Measurements from ENCODE around the gene CTBP1.

Gene CTBP1

DNA sequence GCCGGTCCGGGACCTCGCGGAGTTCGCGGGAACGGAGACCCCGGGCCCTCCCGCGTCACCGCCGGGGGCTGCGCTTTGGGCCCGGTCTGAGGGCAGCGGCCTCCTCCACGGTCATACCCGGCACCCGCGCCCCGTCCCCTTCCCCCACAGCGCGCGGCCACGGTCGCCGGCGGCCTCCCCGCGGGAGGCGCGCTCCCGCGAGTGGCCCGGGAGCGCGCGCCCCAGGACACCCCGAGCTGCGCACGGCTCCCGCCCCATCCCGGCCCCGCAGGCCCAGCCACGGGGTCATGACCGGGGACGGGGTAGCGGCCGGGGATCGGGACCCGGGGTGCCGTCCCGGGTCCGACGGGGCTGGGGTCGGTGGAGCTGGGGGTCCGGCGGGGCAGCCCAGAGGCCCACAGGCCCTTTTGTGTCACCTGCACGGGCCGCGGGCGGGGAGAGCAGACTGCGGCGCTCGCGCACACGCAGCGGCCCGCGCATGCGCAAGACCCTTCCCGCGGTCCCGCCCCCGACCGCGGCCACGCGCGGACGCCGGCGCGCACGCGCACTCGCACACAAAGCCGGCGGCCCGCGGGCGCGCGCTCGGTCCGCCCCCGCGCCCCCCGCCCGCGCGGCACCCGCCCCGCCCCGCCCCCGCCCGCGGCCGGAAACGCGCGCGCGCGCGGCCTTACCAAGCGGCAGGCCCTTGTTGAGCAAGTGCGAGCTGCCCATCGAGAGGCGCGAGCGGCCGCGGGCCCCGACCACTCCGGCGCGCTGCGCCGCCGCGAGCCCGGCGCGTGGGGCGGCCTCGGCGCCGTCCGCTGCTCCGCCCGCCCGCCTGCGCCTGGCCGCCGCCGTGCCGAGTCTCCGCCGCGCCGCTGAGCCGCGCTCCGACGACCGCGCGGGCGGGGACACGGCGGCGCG, at the start of gene CTBP1:
Gene CTBP1, minus strand, starts transcription at position 886 of the 903 bp plus-strand sequence. CDS start 7,799 bp downstream, outside the sequence.
- in situ Hi-C loops (cut with HindIII; ENCODE audit: low sequenced_read_pairs), result no loop called here

- in situ Hi-C loops (cut with HindIII; ENCODE audit: low sequenced_read_pairs), result loop anchor here (10.0 kb wide), 1 partner anchor 324 kb away; the partner anchor contains the start of gene DGKQ
Measured at GRCh38 chr4:1298461-1298860, 49.5 kb upstream of the CTBP1 start.

DNA sequence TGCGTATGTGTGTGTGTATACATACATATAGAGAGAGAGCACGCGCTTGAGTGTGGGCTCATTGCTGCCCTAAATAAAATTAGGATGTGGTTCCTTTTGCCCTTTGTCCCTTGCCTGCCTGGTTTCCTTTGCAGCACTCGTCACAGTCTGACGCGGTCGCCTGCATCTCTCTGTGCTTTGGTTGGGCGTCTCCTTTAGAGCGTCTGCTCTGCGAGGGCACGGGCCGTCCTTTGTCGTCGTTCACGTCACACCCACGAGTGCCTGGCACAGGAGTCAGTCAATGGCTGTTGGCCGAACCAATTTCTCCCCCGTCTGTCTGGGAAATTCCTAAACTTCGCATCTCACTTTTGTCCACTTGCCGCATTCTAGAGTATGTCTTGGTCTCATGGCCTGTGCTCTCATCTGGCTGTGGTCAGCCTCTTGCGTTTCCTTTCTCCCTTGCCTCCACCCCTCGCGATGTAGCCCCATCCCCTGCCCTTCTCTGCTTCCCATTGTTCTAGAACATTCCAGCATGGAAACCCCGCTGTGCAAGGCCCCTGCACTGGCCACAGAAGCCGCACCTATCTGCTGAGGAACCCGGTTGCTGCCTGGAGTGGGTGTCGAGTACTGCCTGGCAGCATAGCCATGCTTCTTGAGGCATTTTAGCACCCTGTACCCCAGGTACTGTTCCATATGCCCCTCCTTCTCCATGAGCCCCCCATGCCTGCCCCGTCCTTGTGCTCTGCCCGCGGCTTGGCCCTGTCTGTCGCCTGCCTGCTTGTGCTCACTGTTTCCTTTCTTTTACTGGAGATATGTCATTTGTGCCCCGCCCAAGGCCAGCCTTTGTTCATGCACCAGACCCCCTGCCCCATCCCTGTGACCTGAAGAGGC, 48.8 kb upstream of the CTBP1 start:
- in situ Hi-C loops (cut with HindIII; ENCODE audit: low sequenced_read_pairs), result loop anchor here (10.0 kb wide), 1 partner anchor 323 kb away; the partner anchor contains the start of gene DGKQ

DNA sequence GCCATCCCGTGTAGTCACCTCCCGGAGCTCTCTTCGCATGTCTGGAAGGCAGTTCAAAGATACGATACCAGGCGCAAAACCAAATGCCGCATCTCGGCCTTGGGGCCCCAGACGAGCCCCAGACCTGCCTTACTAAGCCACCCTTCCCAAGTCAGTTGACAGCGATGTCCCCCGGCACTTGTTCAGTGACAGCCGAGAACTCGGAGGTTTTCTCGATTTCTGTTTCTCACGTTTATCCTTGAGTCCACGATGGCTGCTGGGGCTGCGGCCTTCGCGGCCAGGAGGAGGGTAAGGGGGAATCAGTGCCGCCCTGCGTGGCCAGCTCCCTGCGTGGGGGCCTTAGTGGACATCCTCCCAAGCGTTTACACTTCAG, 48.1 kb upstream of the CTBP1 start:
- in situ Hi-C loops (cut with HindIII; ENCODE audit: low sequenced_read_pairs), result loop anchor here (10.0 kb wide), 1 partner anchor 322 kb away; the partner anchor contains the start of gene DGKQ

DNA sequence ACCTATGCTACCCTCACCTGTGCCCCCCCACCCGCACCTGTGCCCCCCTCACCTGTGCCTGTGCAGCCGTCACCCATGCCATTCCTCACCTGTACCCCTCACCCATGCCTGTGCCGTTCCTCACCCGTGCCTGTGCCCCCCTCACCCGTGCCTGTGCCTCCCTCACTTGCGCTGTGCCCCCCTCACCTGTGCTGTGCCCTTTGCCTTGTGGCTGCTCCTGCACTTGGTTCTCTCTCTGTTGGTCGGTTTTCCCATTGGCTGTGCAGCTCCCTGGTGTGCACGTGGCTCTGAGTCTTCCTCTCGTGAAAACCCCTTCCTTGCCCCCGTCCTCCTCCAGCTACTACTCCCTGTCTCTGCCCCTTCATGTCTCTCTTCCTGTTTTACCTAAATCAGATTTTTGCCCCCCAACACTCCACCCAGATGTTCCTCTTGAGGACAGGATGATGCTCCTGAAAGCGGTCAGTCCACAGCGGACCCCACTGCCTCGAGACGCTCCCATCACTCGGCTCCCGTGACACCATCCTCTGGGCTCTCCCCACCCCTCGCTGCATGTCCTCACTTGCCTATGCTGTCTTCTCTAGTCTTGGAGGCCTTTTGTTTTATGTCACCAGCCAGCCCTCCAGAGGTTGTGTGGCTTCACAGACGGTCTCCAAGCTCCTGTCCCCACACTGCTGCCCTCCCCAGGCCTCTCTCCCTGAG, 47.5 kb upstream of the CTBP1 start:
- in situ Hi-C loops (cut with HindIII; ENCODE audit: low sequenced_read_pairs), result loop anchor here (10.0 kb wide), 1 partner anchor 322 kb away; the partner anchor contains the start of gene DGKQ

DNA sequence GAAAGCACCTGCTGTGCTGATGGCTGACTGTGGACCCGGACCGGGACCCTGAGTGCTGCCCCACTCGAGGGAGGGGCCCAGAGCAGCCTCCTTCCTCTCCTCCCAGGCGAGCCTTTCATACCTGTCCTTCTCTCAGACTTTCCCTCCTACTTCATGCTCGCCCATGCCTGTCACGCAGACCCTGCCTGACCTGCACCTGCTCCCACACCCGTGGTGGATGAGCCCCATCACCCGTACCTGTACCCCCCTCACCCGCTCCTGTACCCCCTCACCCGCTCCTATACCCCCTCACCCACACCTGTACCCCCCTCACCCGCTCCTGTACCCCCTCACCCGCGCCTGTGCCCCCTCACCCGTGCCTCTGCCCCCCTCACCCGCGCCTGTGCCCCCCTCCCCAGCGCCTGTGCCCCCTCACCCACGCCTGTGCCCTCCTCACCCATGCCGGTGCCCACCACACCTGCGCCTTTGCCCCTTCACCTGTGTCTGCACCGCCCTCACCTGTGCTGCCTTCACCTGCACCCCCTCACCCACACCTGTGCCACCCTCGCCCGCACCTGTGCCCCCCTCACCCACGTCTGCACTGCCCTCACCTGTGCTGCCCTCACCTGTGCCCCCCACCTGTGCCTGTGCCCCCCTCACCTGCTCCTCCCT, 46.6 kb upstream of the CTBP1 start:
- in situ Hi-C loops (cut with HindIII; ENCODE audit: low sequenced_read_pairs), result loop anchor here (10.0 kb wide), 1 partner anchor 321 kb away; the partner anchor contains the start of gene DGKQ

DNA sequence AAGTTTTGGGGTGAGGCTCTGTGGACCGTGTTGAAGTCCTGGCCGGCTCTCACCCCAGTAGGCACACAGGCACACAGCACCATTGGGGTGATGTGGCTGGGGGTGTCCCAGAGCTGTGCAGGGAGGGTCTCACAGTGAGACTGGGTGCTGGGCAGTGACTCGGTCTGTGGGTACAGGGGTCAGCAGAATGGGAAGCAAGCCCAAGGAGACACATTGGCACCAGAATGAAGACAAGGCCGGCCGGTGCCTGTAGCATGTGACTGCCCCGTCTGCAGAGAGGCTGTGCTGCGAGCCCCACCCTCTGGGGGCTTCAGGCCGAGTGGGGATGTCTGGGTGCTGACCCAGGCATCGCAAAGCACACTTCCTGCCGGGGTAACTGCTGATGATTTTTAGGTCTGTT, 46.0 kb upstream of the CTBP1 start:
- in situ Hi-C loops (cut with HindIII; ENCODE audit: low sequenced_read_pairs), result loop anchor here (10.0 kb wide), 1 partner anchor 320 kb away; the partner anchor contains the start of gene DGKQ

DNA sequence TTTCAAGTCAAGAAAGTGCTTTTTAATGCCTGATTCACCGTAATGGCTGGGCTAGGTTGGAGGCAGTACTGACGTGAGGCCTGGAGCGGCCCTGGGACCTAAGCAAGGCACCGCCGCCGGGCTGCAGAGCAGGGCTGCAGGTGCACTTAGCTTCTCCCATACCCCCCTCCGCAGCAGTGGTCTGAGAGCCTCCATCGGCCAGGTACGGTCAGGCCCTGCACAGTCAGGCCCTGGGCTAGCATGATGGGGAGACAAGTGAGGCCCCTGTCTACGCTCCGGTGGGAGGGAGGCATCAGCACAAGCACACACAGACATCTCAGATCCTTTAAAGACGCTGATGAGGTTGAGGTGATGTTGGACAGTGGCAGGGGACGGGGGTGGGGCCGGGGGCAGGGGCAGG, 45.5 kb upstream of the CTBP1 start:
- in situ Hi-C loops (cut with HindIII; ENCODE audit: low sequenced_read_pairs), result loop anchor here (10.0 kb wide), 1 partner anchor 320 kb away; the partner anchor contains the start of gene DGKQ

- in situ Hi-C loops (cut with HindIII; ENCODE audit: low sequenced_read_pairs), result loop anchor here (10.0 kb wide), 1 partner anchor 319 kb away; the partner anchor contains the start of gene DGKQ
Measured at GRCh38 chr4:1293991-1294390, 45.1 kb upstream of the CTBP1 start.

GRCh38 chr4:1293531-1293941, 44.6 kb upstream of the CTBP1 start:
- in situ Hi-C loops (cut with HindIII; ENCODE audit: low sequenced_read_pairs), result loop anchor here (10.0 kb wide), 1 partner anchor 319 kb away; the partner anchor contains the start of gene DGKQ

- in situ Hi-C loops (cut with HindIII; ENCODE audit: low sequenced_read_pairs), result loop anchor here (10.0 kb wide), 1 partner anchor 318 kb away; the partner anchor contains the start of gene DGKQ
Measured at GRCh38 chr4:1292703-1293011, 43.7 kb upstream of the CTBP1 start.

GRCh38 chr4:1291996-1292702, 43.2 kb upstream of the CTBP1 start:
- in situ Hi-C loops (cut with HindIII; ENCODE audit: low sequenced_read_pairs), result loop anchor here (10.0 kb wide), 1 partner anchor 317 kb away; the partner anchor contains the start of gene DGKQ

DNA sequence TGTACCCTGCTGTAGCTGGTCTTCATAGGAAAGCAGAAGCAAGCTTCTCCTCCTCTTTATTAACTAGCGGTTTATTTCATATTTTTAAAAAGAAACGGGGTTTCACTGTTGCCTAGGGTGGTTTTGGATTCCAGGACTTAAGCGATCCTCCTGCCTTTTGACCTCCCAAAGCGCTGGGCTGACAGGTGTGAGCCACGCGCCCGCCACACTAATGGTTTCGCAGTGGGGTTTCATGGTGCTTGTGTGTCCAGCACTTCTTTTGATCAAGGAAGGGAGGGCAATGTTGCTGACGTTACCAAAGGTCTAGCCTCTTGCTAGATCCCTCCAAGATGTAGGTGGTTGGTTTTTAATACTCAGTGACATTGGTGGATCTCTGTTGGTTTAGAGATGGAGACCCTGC, 42.2 kb upstream of the CTBP1 start:
- in situ Hi-C loops (cut with HindIII; ENCODE audit: low sequenced_read_pairs), result loop anchor here (10.0 kb wide), 1 partner anchor 316 kb away; the partner anchor contains the start of gene DGKQ

DNA sequence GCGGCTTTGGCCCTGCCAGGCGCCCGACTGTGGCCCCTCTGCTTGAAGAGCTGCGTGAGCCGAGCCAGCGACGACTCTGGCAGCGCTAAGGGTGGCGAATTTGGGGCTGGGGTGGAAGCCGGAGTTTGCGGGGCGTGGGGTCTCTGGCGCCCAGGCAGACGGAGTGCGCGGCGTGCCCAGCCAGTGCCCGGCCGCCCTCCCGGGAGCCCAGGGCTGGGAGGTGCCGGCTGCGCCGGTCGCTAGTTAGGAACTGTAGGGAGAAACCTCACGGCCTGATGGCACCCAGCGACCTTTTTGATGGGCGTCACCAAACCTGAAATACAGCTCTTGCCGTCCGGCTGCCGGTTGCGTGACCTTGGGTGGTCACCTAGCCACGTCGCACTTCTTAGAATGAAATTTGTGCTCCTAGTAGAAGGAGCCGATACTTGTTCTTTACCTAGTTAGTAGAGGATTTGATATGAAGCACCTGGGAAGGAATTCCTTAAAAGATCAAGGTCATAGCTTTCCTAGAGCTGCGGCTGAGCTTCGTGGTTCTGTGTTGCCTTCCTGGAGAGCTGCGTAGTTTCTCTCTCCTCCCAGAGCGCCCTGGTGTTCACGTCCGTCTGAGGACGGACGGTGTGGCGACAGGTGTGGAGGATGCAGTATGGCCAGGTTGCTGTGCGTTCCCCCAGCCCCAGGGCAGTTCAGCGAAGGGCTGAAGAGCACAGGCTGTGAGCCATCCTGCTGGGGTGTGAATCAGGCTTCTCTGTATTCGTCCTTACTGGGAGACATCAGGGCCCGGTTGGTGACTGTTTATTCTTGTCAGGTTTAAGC, 41.4 kb upstream of the CTBP1 start:
- in situ Hi-C loops (cut with HindIII; ENCODE audit: low sequenced_read_pairs), result loop anchor here (10.0 kb wide), 1 partner anchor 316 kb away; the partner anchor contains the start of gene DGKQ

GRCh38 chr4:1289207-1290164, 40.6 kb upstream of the CTBP1 start, which contains the start of gene MAEA:
Gene MAEA (plus strand): TSS chr4:1289891. CDS start chr4:1289914, 23 bp downstream.
- in situ Hi-C loops (cut with HindIII; ENCODE audit: low sequenced_read_pairs), result loop anchor here (10.0 kb wide), 1 partner anchor 315 kb away; the partner anchor contains the start of gene DGKQ

DNA sequence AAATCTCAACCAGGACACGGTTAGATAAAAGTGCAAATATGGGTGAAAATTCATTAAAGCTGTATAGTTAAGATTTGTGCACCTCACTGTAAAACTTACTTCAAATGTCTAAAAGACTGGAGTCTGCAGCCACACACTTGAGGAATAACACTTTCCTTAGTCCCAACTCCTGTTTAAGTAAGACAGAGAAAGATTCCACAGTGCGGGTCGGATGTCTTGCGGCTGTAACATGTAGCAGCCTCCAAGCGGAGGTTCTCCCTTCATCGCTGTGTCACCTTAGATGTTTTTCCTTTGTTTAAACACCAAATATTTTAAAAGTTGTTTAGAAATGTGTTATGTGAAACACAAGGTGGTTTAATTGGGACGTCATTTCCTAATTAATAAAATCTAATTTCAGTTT, 39.9 kb upstream of the CTBP1 start:
- in situ Hi-C loops (cut with HindIII; ENCODE audit: low sequenced_read_pairs), result no loop called here

Measured in endothelial cell of hepatic sinusoid (primary cell).